Endothelial cell of umbilical vein (primary cell): Measurements from ENCODE around the gene TMEM167B. TPM values are rescaled to one million over a fixed set of nuclear protein-coding genes. Genes with fewer than 3 reads are reported as not detected.

Experiments
- BruUV-seq: library from RNA; stranded (reverse); fragments of 400-500 nt; replicated peaks from 2 replicates; lab custom pipeline; 2021; lab: Mats Ljungman, UMichigan
- CTCF ChIA-PET: fragments of 300-600, 350-600 bp; sonication (Branson Sonifier 250); formaldehyde crosslinking; loops from one replicate; lab custom pipeline; 2021; ENCODE audit warnings: antibody characterized with exemption, inconsistent platforms; lab: Charles Lee
- POLR2A ChIA-PET: fragments of 300-600, 350-600 bp; sonication (Branson Sonifier 250); formaldehyde crosslinking; loops from one replicate; lab custom pipeline; 2021; ENCODE audit warnings: antibody characterized with exemption, inconsistent platforms; lab: Charles Lee
- DNase-seq: peaks from one replicate; pipeline ENCODE4 v3.0.0-alpha.2; 2011; ENCODE audit warnings: low read depth, low spot score
- FAIRE-seq: peaks from 2 replicates; lab custom pipeline; 2011; peaks lifted over from hg19 to GRCh38; lab: Jason Lieb, UNC
- H2AFZ ChIP-seq: 2 replicates; pipeline ENCODE4 v1.6.0; 2012; ENCODE audit warnings: low read depth, low read length, control low read depth, inconsistent platforms
- H3K27ac ChIP-seq: 2 replicates; pipeline ENCODE4 v1.5.1; 2011; ENCODE audit warnings: low read depth, mild to moderate bottlenecking, control low read depth, low read length, moderate library complexity; ENCODE audit not compliant: insufficient read depth
- H3K27me3 ChIP-seq, 2 experiments: 2 replicates each; pipeline versions ENCODE4 v1.6.0 to v1.6.1; 2011; ENCODE audit warnings: low read length in 2 of 2, mixed read lengths in 1 of 2; ENCODE audit not compliant: control insufficient read depth in 2 of 2, insufficient read depth in 2 of 2
- H3K36me3 ChIP-seq, 2 experiments: 2 replicates in 1 of 2; 3 replicates in 1 of 2; pipeline ENCODE4 v1.5.1; 2011; ENCODE audit warnings: low read length in 2 of 2, mild to moderate bottlenecking in 1 of 2, moderate library complexity in 1 of 2; ENCODE audit not compliant: control insufficient read depth in 2 of 2, insufficient read depth in 2 of 2; ENCODE audit errors: extremely low read depth in 1 of 2
- H3K4me1 ChIP-seq: 3 replicates; pipeline ENCODE4 v1.5.1; 2011; ENCODE audit warnings: mild to moderate bottlenecking, low read length; ENCODE audit not compliant: control insufficient read depth, insufficient read depth; ENCODE audit errors: extremely low read depth
- H3K4me2 ChIP-seq: 2 replicates; pipeline ENCODE4 v1.6.1; 2011; ENCODE audit warnings: low read length, control low read depth, mixed read lengths; ENCODE audit not compliant: insufficient read depth
- H3K4me3 ChIP-seq, 3 experiments: fragments of 200-600 bp in 1 of 3; sonication (generic), shearing (Covaris generic) in 1 of 3; replicated peaks in 1 of 3; 2 replicates each; pipeline ENCODE4 v1.5.1; 2011 to 2016; ENCODE audit warnings: control low read depth in 3 of 3, low read length in 3 of 3, mild to moderate bottlenecking in 2 of 3, inconsistent platforms in 1 of 3, low read depth in 1 of 3, moderate library complexity in 1 of 3; ENCODE audit not compliant: insufficient read depth in 1 of 3
- H3K79me2 ChIP-seq: 2 replicates; pipeline ENCODE4 v1.6.0; 2012; ENCODE audit warnings: low read length, inconsistent platforms; ENCODE audit not compliant: control insufficient read depth, insufficient read depth
- H3K9ac ChIP-seq: replicated peaks from 2 replicates; pipeline ENCODE3; 2011; ENCODE audit warnings: low read length, control low read depth; ENCODE audit not compliant: insufficient read depth; ENCODE audit errors: extremely low read depth
- H3K9me1 ChIP-seq: replicated peaks from 3 replicates; pipeline ENCODE4 v1.6.0; 2011; ENCODE audit warnings: mild to moderate bottlenecking, low read length; ENCODE audit not compliant: control insufficient read depth, insufficient read depth; ENCODE audit errors: extremely low read depth
- H3K9me3 ChIP-seq: replicated peaks from 2 replicates; pipeline ENCODE4 v1.5.1; 2012; ENCODE audit warnings: low read length, inconsistent platforms; ENCODE audit not compliant: control insufficient read depth, insufficient read depth
- H4K20me1 ChIP-seq: replicated peaks from 2 replicates; pipeline ENCODE3; 2011; ENCODE audit warnings: mild to moderate bottlenecking, low read length; ENCODE audit not compliant: control insufficient read depth, insufficient read depth; ENCODE audit errors: extremely low read depth
- CTCF ChIP-seq, 2 donors: IDR thresholded peaks; 1 replicate in 1 of 2; 2 replicates in 1 of 2; pipeline ENCODE4 v1.5.1; 2011; ENCODE audit warnings: low read length in 2 of 2, mild to moderate bottlenecking in 2 of 2, moderate library complexity in 2 of 2, control low read depth in 1 of 2, inconsistent platforms in 1 of 2, low read depth in 1 of 2; ENCODE audit not compliant: insufficient read depth in 1 of 2; ENCODE audit errors: extremely low read depth in 1 of 2
- EZH2 ChIP-seq: IDR thresholded peaks from 2 replicates; pipeline ENCODE4 v1.6.1; 2012; ENCODE audit warnings: borderline replicate concordance, low read depth, mild to moderate bottlenecking, moderate library complexity, low read length, inconsistent platforms; ENCODE audit not compliant: severe bottlenecking
- FOS ChIP-seq: IDR thresholded peaks from 2 replicates; pipeline ENCODE4 v1.6.1; 2011; ENCODE audit warnings: mild to moderate bottlenecking, low read length, moderate library complexity, borderline replicate concordance; ENCODE audit not compliant: insufficient read depth
- GATA2 ChIP-seq: IDR thresholded peaks from 2 replicates; pipeline ENCODE4 v1.7.0; 2011; ENCODE audit warnings: low read depth, mild to moderate bottlenecking, moderate library complexity, mixed read lengths, low read length; ENCODE audit not compliant: insufficient read length, insufficient read depth
- JUN ChIP-seq: IDR thresholded peaks from 2 replicates; pipeline ENCODE4 v1.6.1; 2011; ENCODE audit warnings: borderline replicate concordance, low read depth; ENCODE audit not compliant: insufficient read length, insufficient read depth
- MAX ChIP-seq: IDR thresholded peaks from 2 replicates; pipeline ENCODE4 v1.6.1; 2011; ENCODE audit not compliant: insufficient read depth, insufficient read length
- MYC ChIP-seq: IDR thresholded peaks from one replicate; pipeline ENCODE4 v1.6.1; 2011; ENCODE audit warnings: mild to moderate bottlenecking, low read depth, low read length
- POLR2A ChIP-seq: IDR thresholded peaks from 2 replicates; pipeline ENCODE4 v1.6.1; 2012; ENCODE audit warnings: low read depth, mild to moderate bottlenecking, control low read depth, low read length
- POLR2AphosphoS5 ChIP-seq: IDR thresholded peaks from 2 replicates; pipeline ENCODE4 v1.6.1; 2012; ENCODE audit warnings: low read depth, mild to moderate bottlenecking, control low read depth, low read length, moderate library complexity; ENCODE audit not compliant: insufficient read depth
- dilution Hi-C: fragments of 300-500 bp; cut with MboI; formaldehyde crosslinking; loops from one replicate; pipeline ENCODE4 v1.15.0; 2019; ENCODE audit warnings: low sequenced_read_pairs; ENCODE audit not compliant: extremely low pct_ligation_motif_present
- intact Hi-C: fragments of 100-400 bp; cut with micrococcal nuclease; formaldehyde crosslinking; loops from one replicate; pipeline ENCODE4 v1.10.0; 2022
- polyA plus RNA-seq, 4 experiments: library from polyadenylated mRNA; depleted of rRNA in 3 of 4; stranded (reverse) in 3 of 4; unstranded in 1 of 4; fragments of >200 nt; gene quantifications; 2 replicates each; pipeline versions ENCODE4 v1.2.1 to v1.2.3, GENCODE V29; 2011 to 2012; ENCODE audit warnings: missing spikeins in 1 of 4
- total RNA-seq: library from RNA; stranded (reverse); gene quantifications from 2 replicates; pipeline ENCODE4 v1.2.3, GENCODE V29; 2021

The TMEM167B gene
- total and polyA plus RNA-seq, 2 donors (not counting 3 experiments of a cell fraction or from before 2014, with no cell fraction given), result 6.7 to 21.1 TPM

GRCh38 chr1:109133815-109134214, 43.3 kb downstream of the TMEM167B start:
- Histone ChIP-seq H3K27me3 (peaks cover 0 to 3% of the 10 kb centered on the region in 2 experiments), H3K4me1 (no peaks in the 10 kb centered on the region), H3K9me1 (no peaks in the 10 kb centered on the region), H4K20me1 (no peaks in the 10 kb centered on the region), H2AFZ (no peak overlapping the region), H3K79me2 (no peaks in the 10 kb centered on the region), H3K4me2 (no peak overlapping the region), H3K9me3 (no peaks in the 10 kb centered on the region), H3K27ac (no peak overlapping the region), H3K36me3 (no peaks in the 10 kb centered on the region), H3K4me3 (no peak overlapping the region), H3K9ac (no peak overlapping the region)
- DNase-seq (no peak), FAIRE-seq (no peak)
- no TSS peak for BruUV-seq
- TF ChIP-seq POLR2AphosphoS5 (no peak), EZH2 (no peak), CTCF (IDR thresholded peaks at IDR 0.05; ENCODE audit: extremely low read depth in 1 of 2, insufficient read depth in 1 of 2, low read depth in 1 of 2, low read length in 2 of 2) (no peak), POLR2A (no peak), MYC (no peak), MAX (no peak), JUN (no peak), FOS (no peak), GATA2 (no peak)
- intact Hi-C loops (loop anchor here (2.0 kb wide), 1 partner anchor 21 kb away; a partner anchor contains a TSS), dilution Hi-C loops (no loop called here)
- CTCF ChIA-PET, result interaction anchor here (1.3 to 3.8 kb wide), 2 partner anchors 21 to 130 kb away, joined by 3 to 12 read pairs; a partner anchor contains a TSS
- POLR2A ChIA-PET, result interaction anchor here (0.5 kb wide), 1 partner anchor 206 kb away, joined by 4 read pairs; no protein-coding TSS in a partner anchor
